HL-60/S4 (cell line): ENCODE data around the gene OR2T5.
"Not testable (repeated sequence)": the region's sequence is repeated elsewhere in the genome, so short reads cannot be mapped to it uniquely, and the experiment has no call there.

Source experiments
- in situ Hi-C: fragments of 300-500 bp; cut with MboI; formaldehyde crosslinking; loops from 2 replicates; pipeline ENCODE4 v1.14.3; 2022; ENCODE audit warnings: low sequenced_read_pairs

OR2T5 gene, protein sequence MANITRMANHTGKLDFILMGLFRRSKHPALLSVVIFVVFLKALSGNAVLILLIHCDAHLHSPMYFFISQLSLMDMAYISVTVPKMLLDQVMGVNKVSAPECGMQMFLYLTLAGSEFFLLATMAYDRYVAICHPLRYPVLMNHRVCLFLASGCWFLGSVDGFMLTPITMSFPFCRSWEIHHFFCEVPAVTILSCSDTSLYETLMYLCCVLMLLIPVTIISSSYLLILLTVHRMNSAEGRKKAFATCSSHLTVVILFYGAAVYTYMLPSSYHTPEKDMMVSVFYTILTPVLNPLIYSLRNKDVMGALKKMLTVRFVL

GRCh38 chr1:248488289-248488688 is at the start of gene OR2T5:
Gene OR2T5 (plus strand): TSS chr1:248488589. CDS start chr1:248488589, 0 bp downstream.
- in situ Hi-C loops: not testable (repeated sequence)

GRCh38 chr1:248438668-248439067 is 49.7 kb upstream of the OR2T5 start:
- in situ Hi-C loops: not testable (repeated sequence)

DNA sequence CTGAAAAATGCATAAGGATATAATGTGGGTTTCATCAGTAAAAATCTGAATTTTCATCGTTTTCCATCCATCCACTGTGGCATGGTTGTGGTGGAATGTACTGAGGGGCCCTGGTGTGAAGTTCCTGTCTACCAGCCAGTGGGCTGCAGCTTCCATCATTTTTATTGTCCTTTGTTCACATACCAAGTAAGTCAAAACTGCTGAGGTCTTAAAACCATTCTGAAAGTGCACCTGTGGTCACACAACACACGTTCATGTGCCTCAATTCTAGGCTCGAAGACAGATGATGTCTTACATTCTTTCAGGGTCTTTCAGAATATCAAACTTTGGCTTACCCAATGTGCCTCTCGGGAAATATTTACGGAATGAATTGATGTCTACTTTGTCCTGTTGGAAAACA is 49.1 kb upstream of the OR2T5 start:
- in situ Hi-C loops: not testable (repeated sequence)

- in situ Hi-C loops: not testable (repeated sequence)
These were observed 45.7 kb upstream of the OR2T5 start for GRCh38 chr1:248442500-248443277.

GRCh38 chr1:248444603-248445002 is 43.8 kb upstream of the OR2T5 start:
- in situ Hi-C loops: not testable (repeated sequence)

DNA sequence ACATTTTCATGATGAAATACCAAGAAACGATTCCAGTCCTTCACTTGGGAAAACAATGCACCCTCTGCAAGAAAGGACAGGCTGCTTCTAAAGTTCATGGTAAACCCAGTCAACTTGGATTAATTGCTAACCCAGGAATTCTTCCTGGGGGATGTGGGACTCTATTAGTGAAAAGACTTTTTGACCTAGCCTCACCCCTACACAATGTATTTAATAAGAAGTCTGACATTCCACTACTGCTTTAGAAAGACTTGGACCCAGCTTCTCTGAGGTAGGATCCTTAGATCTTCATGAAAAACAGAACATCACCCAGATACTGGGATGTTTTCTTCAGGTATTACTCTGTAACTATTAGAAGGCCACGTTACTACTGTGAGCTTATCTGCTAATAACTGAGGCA is 43.0 kb upstream of the OR2T5 start, which contains the start of gene OR2T2:
Gene OR2T2, plus strand, starts transcription at position 239 of the 400 bp plus-strand sequence. CDS start 7,161 bp downstream, outside the sequence.
- in situ Hi-C loops: not testable (repeated sequence)

DNA sequence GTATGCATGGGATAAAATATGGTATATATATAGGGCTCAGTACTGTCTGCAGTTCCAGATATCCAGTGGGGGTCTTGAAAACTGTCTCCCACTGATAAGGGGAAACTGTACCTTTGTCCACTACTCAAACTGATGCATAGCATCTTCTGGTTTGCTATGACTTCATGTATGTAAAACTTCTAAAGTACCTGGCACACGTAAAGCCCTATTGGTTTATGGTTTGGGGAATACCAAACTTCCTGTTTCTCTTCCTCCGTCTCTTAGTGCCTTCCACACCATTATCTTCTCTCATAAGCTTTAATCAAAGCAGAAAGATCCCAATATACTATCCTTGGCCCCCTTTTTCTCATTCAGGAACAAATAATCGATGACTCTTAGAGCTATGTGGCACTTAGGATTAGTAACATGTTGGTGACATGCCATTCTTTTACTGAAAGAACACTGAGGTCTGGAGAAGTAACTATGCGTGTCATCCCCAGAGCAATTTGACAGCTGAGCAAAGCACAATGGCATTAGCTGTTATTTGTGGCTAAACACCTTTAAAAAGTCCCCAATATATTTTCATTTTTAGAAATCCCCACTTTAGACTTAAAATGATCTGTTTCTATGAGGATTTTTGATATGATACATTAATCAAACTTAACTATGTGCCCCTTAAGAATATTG is 39.8 kb upstream of the OR2T5 start:
- in situ Hi-C loops: not testable (repeated sequence)

DNA sequence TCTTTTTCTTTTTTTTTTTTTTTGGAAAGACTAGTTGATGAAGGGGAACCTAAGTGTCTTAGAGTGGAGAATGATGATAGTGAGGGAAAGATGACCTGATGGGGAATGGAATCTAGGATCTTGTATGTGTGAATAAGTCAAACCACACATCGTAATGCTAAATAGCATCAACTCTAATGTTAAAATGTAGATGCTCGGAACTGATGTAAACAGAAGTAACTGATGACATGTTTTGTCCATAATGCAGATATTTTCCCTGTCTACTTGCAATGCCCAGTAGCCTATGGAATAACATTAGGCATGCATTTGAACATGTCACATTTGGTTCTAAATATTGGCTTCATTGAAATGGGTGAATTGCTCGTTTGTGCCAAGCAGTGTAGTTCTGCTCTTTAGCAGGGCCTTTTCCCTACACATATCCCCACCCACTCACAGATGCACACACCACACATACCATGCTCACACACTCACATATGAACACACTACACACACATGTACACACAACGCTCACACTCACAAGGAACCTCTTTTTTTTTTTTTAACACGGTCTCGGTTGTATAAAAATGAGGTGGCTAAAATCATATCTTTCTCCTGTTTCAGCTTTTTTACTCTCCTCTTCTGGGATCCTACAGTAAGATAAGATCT is 38.4 kb upstream of the OR2T5 start:
- in situ Hi-C loops: not testable (repeated sequence)

DNA sequence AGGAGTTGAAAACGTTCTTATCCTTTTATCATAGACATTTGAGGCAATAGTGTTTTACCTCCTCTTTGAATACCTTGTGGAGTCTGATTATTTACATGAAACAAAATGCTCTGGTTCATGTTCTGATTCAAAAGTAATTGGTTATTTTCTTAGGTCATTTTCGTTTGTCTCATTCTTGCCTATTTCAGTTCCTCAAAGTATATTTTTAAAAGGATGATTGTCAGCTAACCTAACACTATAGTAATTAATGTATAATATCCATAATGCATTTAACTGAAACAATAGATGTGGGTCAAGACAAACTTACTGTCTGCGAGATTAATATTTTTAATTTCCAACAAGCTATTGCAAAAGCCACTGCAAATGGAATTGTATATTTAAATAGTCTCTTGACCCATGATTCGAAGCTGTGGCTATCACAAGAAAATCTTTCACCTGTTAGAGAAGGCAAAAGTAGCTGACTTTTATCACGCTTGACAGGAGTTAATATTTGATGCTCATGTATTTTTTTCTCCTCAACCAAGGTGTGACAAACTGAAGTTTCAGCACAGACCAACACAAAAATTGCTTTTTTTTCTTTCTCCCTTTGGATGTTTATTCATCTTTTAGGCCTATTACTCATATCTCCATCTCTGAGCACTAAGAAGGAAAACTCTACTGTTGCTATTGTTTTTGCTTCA is 37.8 kb upstream of the OR2T5 start:
- in situ Hi-C loops: not testable (repeated sequence)

GRCh38 chr1:248453619-248454018 is 34.8 kb upstream of the OR2T5 start:
- in situ Hi-C loops: not testable (repeated sequence)

DNA sequence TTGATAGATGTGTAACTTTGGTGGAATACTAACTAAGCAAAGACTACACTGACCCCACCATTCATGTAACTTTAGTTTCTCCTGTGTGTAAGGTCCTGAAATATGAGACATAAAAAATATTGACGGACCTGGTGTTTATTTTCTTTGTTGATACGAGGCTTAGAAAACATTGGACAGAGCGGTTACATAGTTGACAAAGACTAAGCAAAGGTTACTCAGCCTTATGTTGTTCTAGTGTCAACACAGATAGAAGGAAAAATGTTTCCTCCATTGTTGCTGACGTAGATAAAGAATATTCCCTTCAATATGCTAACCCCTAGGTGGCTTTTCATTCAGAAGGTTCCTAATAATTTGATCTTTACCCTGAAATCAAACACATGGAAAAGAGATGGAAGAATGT is 33.3 kb upstream of the OR2T5 start:
- in situ Hi-C loops: not testable (repeated sequence)

DNA sequence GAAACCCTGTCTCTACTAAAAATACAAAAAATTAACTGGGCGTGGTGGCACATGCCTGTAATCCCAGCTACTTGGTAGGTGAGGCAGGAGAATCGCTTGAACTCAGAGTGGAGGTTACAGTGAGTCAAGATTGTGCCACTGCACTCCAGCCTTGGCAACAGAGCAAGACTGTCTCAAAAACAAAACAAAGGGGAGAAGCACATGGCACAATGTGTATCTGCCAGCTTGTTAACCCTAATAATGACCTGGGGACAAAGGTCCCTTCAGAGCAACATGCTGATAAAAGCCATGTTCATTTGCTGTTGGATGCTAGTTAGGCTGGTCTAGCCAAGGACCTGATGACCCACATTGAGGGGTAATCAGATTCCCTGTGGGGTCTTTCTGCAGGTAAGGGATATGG is 31.8 kb upstream of the OR2T5 start:
- in situ Hi-C loops: not testable (repeated sequence)

DNA sequence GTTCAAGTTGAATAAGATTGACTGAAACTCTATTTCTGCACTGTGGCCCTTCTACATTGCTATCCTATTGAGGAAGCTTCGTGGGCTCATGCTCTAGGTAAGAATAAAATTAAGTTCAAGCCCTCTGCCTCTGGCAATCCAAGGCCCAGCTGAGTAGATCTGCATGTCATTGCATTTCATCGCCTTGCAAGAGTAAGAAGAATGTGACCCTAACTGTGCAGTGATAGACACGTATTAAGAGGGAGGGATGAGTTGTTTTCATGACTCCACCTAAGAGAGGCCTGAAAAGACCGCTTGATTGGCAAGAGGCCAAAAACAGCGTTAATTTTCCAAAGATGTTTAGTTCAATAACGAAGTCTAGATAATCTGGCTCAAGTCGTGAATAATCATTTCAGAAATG is 29.3 kb upstream of the OR2T5 start:
- in situ Hi-C loops: not testable (repeated sequence)

DNA sequence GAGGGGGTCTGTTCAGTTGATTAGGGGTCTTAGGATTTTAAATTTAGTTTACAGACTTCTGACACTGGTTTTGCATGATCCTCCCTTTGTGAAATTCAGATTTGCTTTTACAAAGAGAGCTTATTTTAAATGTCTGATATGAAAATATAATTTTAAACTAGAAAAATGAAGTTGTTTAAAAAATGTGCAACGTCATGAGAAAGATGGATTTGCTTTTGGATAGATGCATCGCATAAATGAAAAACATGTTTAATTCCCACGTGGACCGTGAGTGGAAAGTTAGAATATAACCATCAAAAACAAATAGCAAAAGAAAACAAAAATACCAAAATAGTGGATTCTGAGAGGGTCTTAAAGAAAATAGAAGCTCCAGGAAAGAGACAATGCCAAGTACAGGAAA is 17.2 kb upstream of the OR2T5 start:
- in situ Hi-C loops: no loop called here

DNA sequence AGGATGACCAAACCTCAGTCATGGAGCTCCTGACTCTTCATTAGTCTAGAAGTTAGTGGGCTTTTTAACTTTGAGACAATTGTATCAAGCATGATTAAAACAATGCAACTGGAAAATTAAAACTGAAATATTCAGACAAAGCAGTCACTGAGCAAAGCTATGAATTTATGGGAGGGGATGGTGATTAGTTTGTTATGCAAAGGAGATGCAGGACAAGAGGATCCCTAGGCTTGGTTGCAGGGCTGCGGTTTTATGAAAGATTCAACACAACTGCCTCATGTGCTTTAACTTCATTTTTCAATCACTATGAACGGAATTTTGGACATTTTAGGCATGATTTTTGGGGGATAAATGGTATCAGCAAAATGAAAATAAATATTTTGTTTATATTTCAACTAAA is 16.3 kb upstream of the OR2T5 start:
- in situ Hi-C loops: not testable (repeated sequence)

GRCh38 chr1:248473051-248473450 is 15.3 kb upstream of the OR2T5 start, which contains the start of gene OR2T3:
Gene OR2T3 (plus strand): TSS chr1:248473351. CDS start chr1:248473351, 0 bp downstream.
- in situ Hi-C loops: not testable (repeated sequence)

DNA sequence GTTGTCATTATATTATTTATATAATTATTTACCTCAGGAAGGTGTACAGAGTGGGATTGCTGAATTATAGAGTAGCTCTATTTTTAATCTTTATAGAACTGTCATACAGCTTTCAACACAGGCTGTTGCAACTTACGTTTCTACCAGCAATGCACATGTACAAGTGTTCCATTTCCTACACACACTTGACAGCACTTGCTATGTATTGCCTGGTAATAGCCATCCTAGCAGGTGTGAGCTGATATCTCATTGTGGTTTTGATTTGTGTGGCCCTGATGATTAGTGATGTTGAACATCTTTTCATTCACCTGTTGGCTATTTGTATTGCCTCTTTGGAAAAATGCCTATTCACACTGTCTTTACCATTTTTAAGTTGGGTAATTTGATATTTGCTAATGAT is 12.7 kb upstream of the OR2T5 start:
- in situ Hi-C loops: not testable (repeated sequence)

GRCh38 chr1:248481686-248482579 is 6.5 kb upstream of the OR2T5 start:
- in situ Hi-C loops: not testable (repeated sequence)

- in situ Hi-C loops: not testable (repeated sequence)
These were observed 8.3 kb downstream of the OR2T5 start for GRCh38 chr1:248496661-248497060.
